GM23338 (cell line): ENCODE results near the gene KIAA0232.

Experiments used
- EZH2 ChIP-seq: fragments of 200-600 bp; sonication (generic); IDR thresholded peaks from one replicate; pipeline ENCODE4 v1.8.0; 2017; ENCODE audit warnings: antibody characterized with exemption, mild to moderate bottlenecking, low read depth; ENCODE audit not compliant: unreplicated experiment
- JUNB ChIP-seq: IDR thresholded peaks from one replicate; pipeline ENCODE4 v1.6.1; 2016; ENCODE audit warnings: antibody characterized with exemption; ENCODE audit not compliant: unreplicated experiment
- POLR2AphosphoS5 ChIP-seq: IDR thresholded peaks from 2 replicates; pipeline ENCODE4 v1.6.1; 2016; ENCODE audit warnings: antibody characterized with exemption, low read depth
- TF ChIP-seq, protein P1 (sequence below), 2 experiments: fragments of 200-600 bp in 1 of 2; sonication (generic) in 1 of 2; conservative IDR thresholded peaks; 2 replicates each; pipeline versions ENCODE4 v1.5.1 to v1.6.1; 2016 to 2017; ENCODE audit warnings: antibody characterized with exemption in 2 of 2, low read depth in 2 of 2, mild to moderate bottlenecking in 2 of 2, moderate library complexity in 1 of 2
- TF ChIP-seq, protein P2 (sequence below): IDR thresholded peaks from one replicate; pipeline ENCODE4 v1.6.1; 2018; ENCODE audit warnings: antibody characterized with exemption; ENCODE audit not compliant: unreplicated experiment
- TF ChIP-seq, protein P3 (sequence below): fragments of 250-450 bp; sonication (Bioruptor Pico); IDR thresholded peaks from 2 replicates; pipeline ENCODE4 v1.5.0; 2020; ENCODE audit warnings: mild to moderate bottlenecking, moderate library complexity

DNA sequence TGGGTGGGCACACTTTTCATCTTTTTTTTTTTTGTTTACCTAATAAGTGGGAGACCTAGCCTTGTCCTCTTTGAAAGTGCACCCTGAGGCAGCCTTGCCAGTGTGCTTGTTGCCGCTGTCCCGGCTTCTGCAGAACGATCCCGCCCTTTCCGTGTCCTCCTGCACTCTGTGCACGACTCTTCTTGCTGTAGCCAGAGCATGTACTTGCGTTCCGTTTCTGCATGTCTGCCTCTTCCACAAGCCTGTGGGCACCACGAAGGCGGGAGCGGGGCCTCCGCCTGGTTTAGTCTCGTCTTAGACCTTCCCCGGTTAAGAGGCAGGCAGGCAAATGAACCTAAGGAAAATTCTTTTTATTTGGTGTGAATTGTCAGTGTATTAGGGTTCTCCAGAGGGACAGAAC is 94.5 kb downstream of the KIAA0232 start:
- TF ChIP-seq, protein P1, sequence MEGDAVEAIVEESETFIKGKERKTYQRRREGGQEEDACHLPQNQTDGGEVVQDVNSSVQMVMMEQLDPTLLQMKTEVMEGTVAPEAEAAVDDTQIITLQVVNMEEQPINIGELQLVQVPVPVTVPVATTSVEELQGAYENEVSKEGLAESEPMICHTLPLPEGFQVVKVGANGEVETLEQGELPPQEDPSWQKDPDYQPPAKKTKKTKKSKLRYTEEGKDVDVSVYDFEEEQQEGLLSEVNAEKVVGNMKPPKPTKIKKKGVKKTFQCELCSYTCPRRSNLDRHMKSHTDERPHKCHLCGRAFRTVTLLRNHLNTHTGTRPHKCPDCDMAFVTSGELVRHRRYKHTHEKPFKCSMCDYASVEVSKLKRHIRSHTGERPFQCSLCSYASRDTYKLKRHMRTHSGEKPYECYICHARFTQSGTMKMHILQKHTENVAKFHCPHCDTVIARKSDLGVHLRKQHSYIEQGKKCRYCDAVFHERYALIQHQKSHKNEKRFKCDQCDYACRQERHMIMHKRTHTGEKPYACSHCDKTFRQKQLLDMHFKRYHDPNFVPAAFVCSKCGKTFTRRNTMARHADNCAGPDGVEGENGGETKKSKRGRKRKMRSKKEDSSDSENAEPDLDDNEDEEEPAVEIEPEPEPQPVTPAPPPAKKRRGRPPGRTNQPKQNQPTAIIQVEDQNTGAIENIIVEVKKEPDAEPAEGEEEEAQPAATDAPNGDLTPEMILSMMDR (conservative IDR thresholded peaks at IDR 0.05; ENCODE audit: low read depth in 2 of 2), result no peak
- TF ChIP-seq JUNB, result no peak
- no peak for TF ChIP-seq POLR2AphosphoS5
- TF ChIP-seq, protein P2, sequence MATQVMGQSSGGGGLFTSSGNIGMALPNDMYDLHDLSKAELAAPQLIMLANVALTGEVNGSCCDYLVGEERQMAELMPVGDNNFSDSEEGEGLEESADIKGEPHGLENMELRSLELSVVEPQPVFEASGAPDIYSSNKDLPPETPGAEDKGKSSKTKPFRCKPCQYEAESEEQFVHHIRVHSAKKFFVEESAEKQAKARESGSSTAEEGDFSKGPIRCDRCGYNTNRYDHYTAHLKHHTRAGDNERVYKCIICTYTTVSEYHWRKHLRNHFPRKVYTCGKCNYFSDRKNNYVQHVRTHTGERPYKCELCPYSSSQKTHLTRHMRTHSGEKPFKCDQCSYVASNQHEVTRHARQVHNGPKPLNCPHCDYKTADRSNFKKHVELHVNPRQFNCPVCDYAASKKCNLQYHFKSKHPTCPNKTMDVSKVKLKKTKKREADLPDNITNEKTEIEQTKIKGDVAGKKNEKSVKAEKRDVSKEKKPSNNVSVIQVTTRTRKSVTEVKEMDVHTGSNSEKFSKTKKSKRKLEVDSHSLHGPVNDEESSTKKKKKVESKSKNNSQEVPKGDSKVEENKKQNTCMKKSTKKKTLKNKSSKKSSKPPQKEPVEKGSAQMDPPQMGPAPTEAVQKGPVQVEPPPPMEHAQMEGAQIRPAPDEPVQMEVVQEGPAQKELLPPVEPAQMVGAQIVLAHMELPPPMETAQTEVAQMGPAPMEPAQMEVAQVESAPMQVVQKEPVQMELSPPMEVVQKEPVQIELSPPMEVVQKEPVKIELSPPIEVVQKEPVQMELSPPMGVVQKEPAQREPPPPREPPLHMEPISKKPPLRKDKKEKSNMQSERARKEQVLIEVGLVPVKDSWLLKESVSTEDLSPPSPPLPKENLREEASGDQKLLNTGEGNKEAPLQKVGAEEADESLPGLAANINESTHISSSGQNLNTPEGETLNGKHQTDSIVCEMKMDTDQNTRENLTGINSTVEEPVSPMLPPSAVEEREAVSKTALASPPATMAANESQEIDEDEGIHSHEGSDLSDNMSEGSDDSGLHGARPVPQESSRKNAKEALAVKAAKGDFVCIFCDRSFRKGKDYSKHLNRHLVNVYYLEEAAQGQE, result no peak
- TF ChIP-seq EZH2, result no peak
- TF ChIP-seq, protein P3, sequence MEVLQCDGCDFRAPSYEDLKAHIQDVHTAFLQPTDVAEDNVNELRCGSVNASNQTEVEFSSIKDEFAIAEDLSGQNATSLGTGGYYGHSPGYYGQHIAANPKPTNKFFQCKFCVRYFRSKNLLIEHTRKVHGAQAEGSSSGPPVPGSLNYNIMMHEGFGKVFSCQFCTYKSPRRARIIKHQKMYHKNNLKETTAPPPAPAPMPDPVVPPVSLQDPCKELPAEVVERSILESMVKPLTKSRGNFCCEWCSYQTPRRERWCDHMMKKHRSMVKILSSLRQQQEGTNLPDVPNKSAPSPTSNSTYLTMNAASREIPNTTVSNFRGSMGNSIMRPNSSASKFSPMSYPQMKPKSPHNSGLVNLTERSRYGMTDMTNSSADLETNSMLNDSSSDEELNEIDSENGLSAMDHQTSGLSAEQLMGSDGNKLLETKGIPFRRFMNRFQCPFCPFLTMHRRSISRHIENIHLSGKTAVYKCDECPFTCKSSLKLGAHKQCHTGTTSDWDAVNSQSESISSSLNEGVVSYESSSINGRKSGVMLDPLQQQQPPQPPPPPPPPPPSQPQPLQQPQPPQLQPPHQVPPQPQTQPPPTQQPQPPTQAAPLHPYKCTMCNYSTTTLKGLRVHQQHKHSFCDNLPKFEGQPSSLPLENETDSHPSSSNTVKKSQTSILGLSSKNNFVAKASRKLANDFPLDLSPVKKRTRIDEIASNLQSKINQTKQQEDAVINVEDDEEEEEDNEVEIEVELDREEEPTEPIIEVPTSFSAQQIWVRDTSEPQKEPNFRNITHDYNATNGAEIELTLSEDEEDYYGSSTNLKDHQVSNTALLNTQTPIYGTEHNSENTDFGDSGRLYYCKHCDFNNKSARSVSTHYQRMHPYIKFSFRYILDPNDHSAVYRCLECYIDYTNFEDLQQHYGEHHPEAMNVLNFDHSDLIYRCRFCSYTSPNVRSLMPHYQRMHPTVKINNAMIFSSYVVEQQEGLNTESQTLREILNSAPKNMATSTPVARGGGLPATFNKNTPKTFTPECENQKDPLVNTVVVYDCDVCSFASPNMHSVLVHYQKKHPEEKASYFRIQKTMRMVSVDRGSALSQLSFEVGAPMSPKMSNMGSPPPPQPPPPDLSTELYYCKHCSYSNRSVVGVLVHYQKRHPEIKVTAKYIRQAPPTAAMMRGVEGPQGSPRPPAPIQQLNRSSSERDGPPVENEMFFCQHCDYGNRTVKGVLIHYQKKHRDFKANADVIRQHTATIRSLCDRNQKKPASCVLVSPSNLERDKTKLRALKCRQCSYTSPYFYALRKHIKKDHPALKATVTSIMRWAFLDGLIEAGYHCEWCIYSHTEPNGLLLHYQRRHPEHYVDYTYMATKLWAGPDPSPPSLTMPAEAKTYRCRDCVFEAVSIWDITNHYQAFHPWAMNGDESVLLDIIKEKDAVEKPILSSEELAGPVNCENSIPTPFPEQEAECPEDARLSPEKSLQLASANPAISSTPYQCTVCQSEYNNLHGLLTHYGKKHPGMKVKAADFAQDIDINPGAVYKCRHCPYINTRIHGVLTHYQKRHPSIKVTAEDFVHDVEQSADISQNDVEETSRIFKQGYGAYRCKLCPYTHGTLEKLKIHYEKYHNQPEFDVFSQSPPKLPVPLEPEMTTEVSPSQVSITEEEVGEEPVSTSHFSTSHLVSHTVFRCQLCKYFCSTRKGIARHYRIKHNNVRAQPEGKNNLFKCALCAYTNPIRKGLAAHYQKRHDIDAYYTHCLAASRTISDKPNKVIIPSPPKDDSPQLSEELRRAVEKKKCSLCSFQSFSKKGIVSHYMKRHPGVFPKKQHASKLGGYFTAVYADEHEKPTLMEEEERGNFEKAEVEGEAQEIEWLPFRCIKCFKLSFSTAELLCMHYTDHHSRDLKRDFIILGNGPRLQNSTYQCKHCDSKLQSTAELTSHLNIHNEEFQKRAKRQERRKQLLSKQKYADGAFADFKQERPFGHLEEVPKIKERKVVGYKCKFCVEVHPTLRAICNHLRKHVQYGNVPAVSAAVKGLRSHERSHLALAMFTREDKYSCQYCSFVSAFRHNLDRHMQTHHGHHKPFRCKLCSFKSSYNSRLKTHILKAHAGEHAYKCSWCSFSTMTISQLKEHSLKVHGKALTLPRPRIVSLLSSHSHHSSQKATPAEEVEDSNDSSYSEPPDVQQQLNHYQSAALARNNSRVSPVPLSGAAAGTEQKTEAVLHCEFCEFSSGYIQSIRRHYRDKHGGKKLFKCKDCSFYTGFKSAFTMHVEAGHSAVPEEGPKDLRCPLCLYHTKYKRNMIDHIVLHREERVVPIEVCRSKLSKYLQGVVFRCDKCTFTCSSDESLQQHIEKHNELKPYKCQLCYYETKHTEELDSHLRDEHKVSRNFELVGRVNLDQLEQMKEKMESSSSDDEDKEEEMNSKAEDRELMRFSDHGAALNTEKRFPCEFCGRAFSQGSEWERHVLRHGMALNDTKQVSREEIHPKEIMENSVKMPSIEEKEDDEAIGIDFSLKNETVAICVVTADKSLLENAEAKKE (CRISPR knock-in tag), result no peak
